T-helper 2 cell treated with Interferon-gamma antibody and Interleukin-4, amounts not matched to agents 5 μg/mL and 100 μg/mL, for 36 hours (primary cell): ENCODE measurements around the gene TRDMT1.

ENCODE experiments used
- DNase-seq: peaks from one replicate; pipeline ENCODE4 v3.0.0; 2021; ENCODE audit warnings: low spot score
- H3K27ac Mint-ChIP-seq: one replicate; pipeline ENCODE4 v1.8.0; 2021; ENCODE audit warnings: mild to moderate bottlenecking, mixed read lengths
- H3K27me3 Mint-ChIP-seq: one replicate; pipeline ENCODE4 v1.8.0; 2021; ENCODE audit warnings: low read depth, mixed read lengths
- H3K36me3 Mint-ChIP-seq: one replicate; pipeline ENCODE4 v1.8.0; 2021; ENCODE audit warnings: low read depth, mixed read lengths
- H3K4me1 Mint-ChIP-seq: one replicate; pipeline ENCODE4 v1.8.0; 2021; ENCODE audit warnings: low read depth, mixed read lengths
- H3K4me3 Mint-ChIP-seq: one replicate; pipeline ENCODE4 v1.8.0; 2022; ENCODE audit warnings: mild to moderate bottlenecking, moderate library complexity, mixed read lengths
- H3K9me3 Mint-ChIP-seq: one replicate; pipeline ENCODE4 v1.8.0; 2021; ENCODE audit warnings: mixed read lengths

Gene TRDMT1

DNA sequence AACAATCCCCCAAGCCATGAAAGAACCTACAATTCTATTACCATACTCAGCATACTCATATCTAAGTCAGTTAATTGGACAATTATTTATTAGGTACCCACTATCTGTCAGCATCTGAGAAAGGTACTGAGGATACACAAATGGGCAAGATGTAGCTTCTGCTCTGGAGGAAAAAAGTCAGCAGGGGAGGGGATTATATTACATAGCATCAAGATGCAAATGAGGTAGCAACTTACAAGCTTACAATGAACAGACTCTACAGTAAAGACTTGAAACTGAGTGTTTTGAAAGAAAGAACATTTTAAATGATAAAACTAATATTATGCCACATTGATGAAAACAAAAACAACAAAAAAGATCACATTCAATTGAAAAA, 61.1 kb downstream of the TRDMT1 start:
- Mint-ChIP-seq H3K27me3 (peaks cover 12% of the 10 kb centered on the region), H3K27ac (no peak overlapping the region), H3K9me3 (no peaks in the 10 kb centered on the region), H3K4me1 (peaks cover 31% of the 10 kb centered on the region), H3K4me3 (no peak overlapping the region), H3K36me3 (no peaks in the 10 kb centered on the region)
- no peak for DNase-seq

DNA sequence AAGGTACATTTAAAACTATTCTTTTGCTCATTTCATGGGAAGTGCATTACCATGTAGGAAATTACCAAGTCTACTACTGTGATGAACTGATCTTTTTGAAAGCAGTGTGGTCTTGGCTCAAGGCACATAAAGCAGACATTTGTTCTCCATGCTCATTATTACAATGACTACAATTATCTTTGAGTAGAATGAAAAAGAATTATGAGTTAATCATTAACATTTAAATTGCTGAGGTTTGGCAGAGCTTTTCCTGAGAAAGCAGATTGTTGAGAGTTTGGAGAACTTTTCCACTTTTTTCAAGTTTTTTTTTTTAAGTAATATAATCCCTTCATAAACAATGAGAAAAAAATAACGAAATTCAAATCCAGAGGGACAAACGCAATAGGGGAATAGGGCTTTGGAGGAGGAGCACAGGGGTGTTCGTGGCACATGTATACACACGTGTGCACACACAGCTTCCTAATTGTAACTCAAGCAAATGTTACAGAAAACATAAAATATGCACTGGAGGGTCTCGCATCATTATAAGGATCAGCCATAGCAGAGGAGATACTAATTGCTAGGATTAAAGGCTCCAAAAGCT, 62.9 kb downstream of the TRDMT1 start:
- H3K9me3 Mint-ChIP-seq, result no peaks in the 10 kb centered on the region
- no peak for DNase-seq
- H3K27me3 Mint-ChIP-seq, result peaks cover 17% of the 10 kb centered on the region
- peaks cover 15% of the 10 kb centered on the region for H3K4me1 Mint-ChIP-seq
- no peak overlapping the region for H3K4me3 Mint-ChIP-seq
- no peak overlapping the region for H3K27ac Mint-ChIP-seq
- H3K36me3 Mint-ChIP-seq, result no peaks in the 10 kb centered on the region

DNA sequence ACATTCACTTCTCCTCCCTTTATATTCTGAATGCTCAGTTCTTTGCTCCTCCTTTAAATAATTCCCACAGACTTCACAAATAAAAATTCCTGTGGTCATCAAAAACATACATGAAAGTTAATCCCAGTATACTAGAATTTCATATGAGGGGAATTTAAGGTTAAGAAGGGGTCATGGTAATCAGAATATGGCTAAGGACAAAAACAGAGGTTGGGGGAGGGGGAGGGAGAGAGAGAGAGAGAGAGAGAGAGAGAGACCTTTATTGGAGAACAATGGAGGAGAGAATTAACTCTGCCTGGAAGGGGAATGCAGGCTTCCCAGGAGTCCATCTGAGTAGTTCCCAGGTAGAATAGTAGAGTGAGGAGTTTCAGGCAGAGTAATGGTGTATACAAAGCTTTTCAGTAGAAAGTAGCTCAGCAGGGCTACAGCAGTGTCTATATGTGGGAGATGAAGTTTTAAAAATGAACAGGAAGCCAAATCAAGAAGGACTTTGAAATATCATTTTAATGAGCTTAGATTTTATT, 66.7 kb downstream of the TRDMT1 start:
- DNase-seq, result no peak
- H3K36me3 Mint-ChIP-seq, result no peaks in the 10 kb centered on the region
- H3K27ac Mint-ChIP-seq, result no peak overlapping the region
- H3K4me3 Mint-ChIP-seq, result no peak overlapping the region
- H3K27me3 Mint-ChIP-seq, result peaks cover 31% of the 10 kb centered on the region
- H3K4me1 Mint-ChIP-seq, result peaks cover 2% of the 10 kb centered on the region
- no peaks in the 10 kb centered on the region for H3K9me3 Mint-ChIP-seq

DNA sequence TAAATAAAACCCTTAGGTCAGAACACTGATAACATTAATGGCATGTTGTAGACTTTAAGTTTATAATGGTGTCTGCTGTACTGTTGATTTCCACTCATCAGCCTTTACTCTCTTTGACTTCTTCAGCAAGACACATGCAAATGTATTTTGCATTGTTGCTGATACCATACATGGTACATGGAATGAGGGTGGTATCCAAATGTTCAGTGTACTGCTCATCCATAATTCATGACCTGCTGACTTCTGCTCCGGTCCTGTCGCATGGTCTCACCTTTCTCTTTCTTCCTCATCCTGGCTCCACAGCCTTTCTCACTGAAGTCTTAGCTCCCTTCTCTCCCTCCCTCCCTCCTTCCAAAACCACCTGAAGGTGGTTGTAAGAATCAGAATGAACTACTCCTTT, 67.2 kb downstream of the TRDMT1 start:
- peaks cover 32% of the 10 kb centered on the region for H3K27me3 Mint-ChIP-seq
- no peaks in the 10 kb centered on the region for H3K9me3 Mint-ChIP-seq
- H3K4me3 Mint-ChIP-seq, result no peak overlapping the region
- no peak for DNase-seq
- H3K27ac Mint-ChIP-seq, result no peak overlapping the region
- peaks cover 2% of the 10 kb centered on the region for H3K4me1 Mint-ChIP-seq
- no peaks in the 10 kb centered on the region for H3K36me3 Mint-ChIP-seq

DNA sequence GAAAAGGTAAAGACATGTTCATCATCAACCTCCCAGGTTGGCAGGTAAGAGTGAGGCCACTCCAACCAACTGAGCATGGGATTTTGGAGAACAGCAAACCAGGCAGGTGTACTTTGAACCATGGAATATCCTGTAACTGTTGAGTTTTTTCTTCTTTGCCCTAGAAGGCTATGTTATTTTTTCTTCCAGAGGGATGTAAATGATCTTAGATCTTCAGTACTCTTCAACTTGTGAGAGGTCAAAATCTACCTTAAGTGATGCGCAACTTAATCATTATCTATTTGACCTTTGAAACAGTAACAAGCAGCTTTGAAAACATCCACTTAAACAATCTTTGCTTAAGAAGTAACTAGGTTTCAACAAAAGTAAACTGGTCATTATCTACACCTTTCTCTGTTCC, 71.7 kb downstream of the TRDMT1 start, which contains the start of gene CUBN:
Gene CUBN (minus strand): TSS at position 71 of the 400 bp plus-strand sequence. CDS start 46 bp downstream, at position 25.
- no peaks in the 10 kb centered on the region for H3K9me3 Mint-ChIP-seq

DNA sequence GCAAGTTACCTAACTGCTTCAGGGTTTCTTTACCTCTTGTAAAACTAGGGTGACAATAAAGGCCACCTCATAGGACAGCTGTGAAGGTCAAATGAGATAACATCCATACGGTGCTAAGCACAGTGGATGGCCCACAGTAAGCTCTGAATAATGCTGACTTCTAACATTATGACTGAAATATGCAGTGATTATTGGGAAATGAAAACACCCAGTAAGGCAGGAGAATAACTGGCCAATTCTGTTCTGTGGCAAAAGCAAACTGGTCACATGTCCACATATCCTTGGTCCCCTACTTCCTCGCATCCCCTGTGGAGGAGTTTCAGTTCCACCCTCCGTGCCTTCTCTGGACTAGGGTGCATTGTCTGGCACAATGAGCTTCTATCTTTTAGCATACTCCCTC, 73.2 kb downstream of the TRDMT1 start:
- H3K4me1 Mint-ChIP-seq, result peaks cover 5% of the 10 kb centered on the region
- H3K36me3 Mint-ChIP-seq, result no peaks in the 10 kb centered on the region
- no peak overlapping the region for H3K4me3 Mint-ChIP-seq
- no peaks in the 10 kb centered on the region for H3K9me3 Mint-ChIP-seq
- DNase-seq, result no peak
- H3K27ac Mint-ChIP-seq, result no peak overlapping the region
- H3K27me3 Mint-ChIP-seq, result peaks cover 25% of the 10 kb centered on the region

More for the DNA sequence above, 71.7 kb downstream of the TRDMT1 start, which contains the start of gene CUBN:
- H3K36me3 Mint-ChIP-seq, result no peaks in the 10 kb centered on the region
- H3K27ac Mint-ChIP-seq, result no peak within 1 kb of the TSS
- peaks cover 5% of the 10 kb centered on the region for H3K4me1 Mint-ChIP-seq
- DNase-seq, result no peak
- peaks cover 30% of the 10 kb centered on the region for H3K27me3 Mint-ChIP-seq
- H3K4me3 Mint-ChIP-seq, result no peak within 1 kb of the TSS

DNA sequence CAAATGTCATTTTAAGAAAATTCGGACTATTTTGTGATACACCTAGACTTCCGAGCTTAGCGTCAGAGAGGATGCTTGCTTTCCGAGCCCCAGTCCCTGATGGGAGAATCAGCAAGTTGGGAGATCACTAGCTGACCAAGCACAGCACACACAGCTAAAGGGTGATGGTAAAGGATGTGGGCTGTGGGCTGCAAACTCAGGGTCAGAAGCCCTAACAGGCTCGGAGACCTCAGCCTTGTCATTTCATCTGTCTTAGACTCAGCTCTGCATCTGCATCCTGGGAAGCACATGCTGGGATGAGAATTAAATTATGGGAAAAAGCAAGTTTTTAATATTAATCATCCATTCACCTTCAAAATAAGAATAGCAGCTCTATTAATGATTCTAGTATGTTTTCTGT, 75.1 kb downstream of the TRDMT1 start:
- no peaks in the 10 kb centered on the region for H3K36me3 Mint-ChIP-seq
- peaks cover 13% of the 10 kb centered on the region for H3K27me3 Mint-ChIP-seq
- H3K27ac Mint-ChIP-seq, result no peak overlapping the region
- no peak overlapping the region for H3K4me3 Mint-ChIP-seq
- H3K4me1 Mint-ChIP-seq, result peaks cover 5% of the 10 kb centered on the region
- H3K9me3 Mint-ChIP-seq, result no peaks in the 10 kb centered on the region
- DNase-seq, result no peak

DNA sequence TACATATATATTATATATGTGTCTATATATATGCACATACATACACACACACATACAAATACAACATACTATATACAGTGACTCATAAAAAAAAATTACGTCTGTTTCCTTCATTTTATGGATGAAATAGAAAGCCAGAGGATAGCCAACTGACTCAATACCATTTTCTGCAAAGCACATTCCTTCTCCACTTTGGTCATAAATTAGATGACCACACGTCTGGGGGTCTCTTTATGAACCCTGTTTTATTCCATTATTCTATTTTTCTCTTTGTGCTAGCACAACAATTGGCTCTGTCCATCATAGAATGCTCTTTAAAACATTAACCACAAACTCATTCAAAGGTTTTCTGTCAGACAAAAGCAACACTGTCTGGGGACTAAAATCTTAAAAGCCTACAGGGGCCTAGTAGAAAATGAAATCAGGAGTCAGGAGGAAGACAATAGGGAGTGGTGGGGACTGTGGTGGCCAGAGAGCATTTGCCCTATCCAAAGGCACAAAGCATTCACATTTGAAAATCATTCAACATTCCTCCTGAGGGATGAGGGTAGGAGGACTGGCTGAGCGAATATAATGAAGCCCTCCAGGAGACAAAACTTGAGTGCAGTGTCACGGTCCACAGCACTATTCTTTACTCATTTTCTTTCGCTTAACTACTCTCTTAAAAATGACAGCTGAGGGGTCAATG, 76.1 kb downstream of the TRDMT1 start:
- no peak for DNase-seq
- peaks cover 5% of the 10 kb centered on the region for H3K4me1 Mint-ChIP-seq
- peaks cover 14% of the 10 kb centered on the region for H3K27me3 Mint-ChIP-seq
- H3K36me3 Mint-ChIP-seq, result no peaks in the 10 kb centered on the region
- no peak overlapping the region for H3K27ac Mint-ChIP-seq
- no peaks in the 10 kb centered on the region for H3K9me3 Mint-ChIP-seq
- H3K4me3 Mint-ChIP-seq, result no peak overlapping the region

DNA sequence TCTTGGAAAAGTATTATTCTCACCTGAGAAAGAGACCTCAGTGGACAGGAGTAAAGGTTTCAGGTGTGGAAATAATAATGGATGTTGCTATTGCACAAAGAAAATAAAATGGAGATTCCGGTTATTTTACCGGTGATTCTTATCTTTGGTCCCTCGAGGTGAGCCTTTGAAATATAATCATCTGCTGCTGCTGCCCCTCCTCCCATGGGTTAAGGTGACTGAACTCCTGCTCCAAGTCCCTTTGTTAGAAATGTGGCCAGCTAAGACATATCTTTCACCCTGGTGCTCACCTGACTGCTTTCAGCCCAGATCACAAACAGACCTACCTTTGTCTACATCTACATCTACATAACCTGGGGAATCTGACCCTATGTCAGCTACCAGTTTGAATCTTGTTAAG, 77.5 kb downstream of the TRDMT1 start:
- H3K4me3 Mint-ChIP-seq, result no peak overlapping the region
- no peak overlapping the region for H3K27ac Mint-ChIP-seq
- peaks cover 10% of the 10 kb centered on the region for H3K27me3 Mint-ChIP-seq
- no peaks in the 10 kb centered on the region for H3K9me3 Mint-ChIP-seq
- no peaks in the 10 kb centered on the region for H3K36me3 Mint-ChIP-seq
- peaks cover 5% of the 10 kb centered on the region for H3K4me1 Mint-ChIP-seq
- no peak for DNase-seq

DNA sequence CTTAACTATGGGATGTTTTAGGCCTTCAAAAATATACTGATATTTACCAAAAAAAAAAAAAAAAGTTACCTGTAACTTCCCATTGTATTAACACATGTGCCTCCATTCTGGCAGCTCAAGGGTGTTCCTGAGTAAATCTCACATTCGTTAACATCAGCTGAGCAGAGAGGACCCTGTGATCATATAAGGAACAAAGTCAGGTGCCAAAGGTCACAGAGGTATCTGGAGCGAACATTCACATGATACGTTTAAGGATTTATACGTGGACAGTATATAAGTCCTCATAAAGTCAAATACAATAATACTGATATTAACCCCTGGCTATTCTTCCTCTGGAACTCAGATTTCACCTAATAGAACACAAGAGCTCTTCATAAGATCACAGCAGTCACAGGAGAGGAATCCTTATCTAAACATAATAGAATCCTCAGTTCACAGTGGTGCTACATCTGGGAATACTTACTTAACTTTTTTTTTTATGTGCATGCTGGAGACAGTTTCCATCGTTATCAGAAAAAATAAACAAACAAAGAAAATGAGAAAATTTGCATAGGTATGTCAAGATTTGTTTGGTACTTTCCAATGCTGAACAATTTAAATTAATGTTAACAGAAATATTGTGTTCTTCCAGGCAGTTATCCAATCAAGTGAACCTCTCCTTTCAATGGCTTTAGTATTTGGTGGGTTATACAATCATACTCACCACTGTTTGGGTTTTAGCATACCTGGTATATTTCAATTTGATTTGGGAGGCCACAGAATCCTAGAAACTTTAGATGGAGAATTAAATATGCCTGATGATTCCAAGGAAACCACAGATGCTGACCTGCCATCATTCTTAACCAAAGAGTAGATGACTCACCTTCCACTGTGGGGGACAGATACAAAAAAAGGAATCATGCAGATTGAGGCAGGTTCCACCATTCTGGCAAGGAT, 78.5 kb downstream of the TRDMT1 start:
- H3K27me3 Mint-ChIP-seq, result peaks cover 15% of the 10 kb centered on the region
- no peak for DNase-seq
- no peaks in the 10 kb centered on the region for H3K9me3 Mint-ChIP-seq
- no peak overlapping the region for H3K4me3 Mint-ChIP-seq
- no peak overlapping the region for H3K27ac Mint-ChIP-seq
- H3K36me3 Mint-ChIP-seq, result no peaks in the 10 kb centered on the region
- H3K4me1 Mint-ChIP-seq, result peaks cover 5% of the 10 kb centered on the region

DNA sequence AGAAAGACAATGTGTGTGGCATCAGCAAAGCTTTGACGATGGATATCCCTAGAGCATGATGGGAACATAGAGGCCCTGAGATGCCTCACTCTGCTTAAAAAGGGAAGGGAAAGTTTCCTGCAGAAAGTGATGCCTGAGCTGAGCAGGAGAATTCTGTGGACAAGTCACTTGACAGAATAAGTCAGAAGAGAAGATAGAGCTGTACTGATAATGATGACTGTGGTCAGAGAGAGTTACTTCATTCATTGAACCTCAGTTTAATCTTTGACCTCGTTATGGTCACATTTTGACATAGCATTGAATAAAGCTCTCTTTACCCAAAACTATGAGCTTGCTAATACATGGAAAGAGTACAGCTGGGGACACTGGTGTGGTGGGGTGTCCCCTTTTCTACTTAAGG, 79.4 kb downstream of the TRDMT1 start:
- DNase-seq, result no peak
- Mint-ChIP-seq H3K4me1 (peaks cover 5% of the 10 kb centered on the region), H3K36me3 (no peaks in the 10 kb centered on the region), H3K9me3 (no peaks in the 10 kb centered on the region), H3K4me3 (no peak overlapping the region), H3K27ac (no peak overlapping the region), H3K27me3 (peaks cover 14% of the 10 kb centered on the region)

DNA sequence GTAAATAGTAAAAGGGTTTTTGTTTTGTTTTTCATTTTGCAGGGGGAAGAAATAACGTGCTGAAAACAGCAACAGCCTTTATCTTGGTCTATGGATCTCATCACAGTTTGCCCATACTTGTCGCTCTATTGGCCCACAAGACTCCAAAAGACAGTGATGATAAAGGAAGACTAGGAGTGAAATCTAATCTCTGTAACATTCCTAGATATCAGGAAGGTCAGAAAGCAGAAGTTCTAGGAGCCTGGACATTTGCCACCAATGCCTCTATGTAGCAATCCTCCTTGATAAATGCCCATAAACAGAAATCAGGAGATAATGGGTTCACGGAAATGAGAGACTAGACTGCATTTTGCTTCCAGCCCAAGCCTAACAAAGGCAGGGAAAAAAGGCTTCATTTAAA, 80.8 kb downstream of the TRDMT1 start:
- DNase-seq, result no peak
- Mint-ChIP-seq H3K4me1 (peaks cover 2% of the 10 kb centered on the region), H3K27ac (no peak overlapping the region), H3K27me3 (peaks cover 9% of the 10 kb centered on the region), H3K36me3 (no peaks in the 10 kb centered on the region), H3K4me3 (no peak overlapping the region), H3K9me3 (no peaks in the 10 kb centered on the region)

DNA sequence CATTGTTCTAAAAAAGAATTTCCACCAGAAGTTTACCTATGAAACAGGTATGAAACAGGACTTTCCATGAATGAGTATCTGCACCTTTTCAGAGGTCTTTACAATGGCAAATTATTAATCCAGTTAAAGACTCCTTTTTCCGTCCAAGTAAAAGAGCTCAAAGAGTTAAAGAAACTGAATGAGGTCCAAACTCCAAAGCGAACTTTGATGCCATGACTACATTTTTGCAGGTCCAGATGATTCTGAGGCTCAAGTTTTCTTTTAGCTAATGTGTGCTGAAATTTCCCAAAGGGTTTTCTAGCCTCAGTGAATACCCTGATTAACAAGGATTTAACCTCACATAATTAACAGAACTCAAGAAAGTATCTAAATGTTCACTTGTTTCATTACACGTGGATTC, 81.6 kb downstream of the TRDMT1 start:
- no peaks in the 10 kb centered on the region for H3K36me3 Mint-ChIP-seq
- H3K4me1 Mint-ChIP-seq, result peaks cover 6% of the 10 kb centered on the region
- DNase-seq, result no peak
- no peak overlapping the region for H3K4me3 Mint-ChIP-seq
- H3K9me3 Mint-ChIP-seq, result no peaks in the 10 kb centered on the region
- no peak overlapping the region for H3K27ac Mint-ChIP-seq
- H3K27me3 Mint-ChIP-seq, result peaks cover 9% of the 10 kb centered on the region

DNA sequence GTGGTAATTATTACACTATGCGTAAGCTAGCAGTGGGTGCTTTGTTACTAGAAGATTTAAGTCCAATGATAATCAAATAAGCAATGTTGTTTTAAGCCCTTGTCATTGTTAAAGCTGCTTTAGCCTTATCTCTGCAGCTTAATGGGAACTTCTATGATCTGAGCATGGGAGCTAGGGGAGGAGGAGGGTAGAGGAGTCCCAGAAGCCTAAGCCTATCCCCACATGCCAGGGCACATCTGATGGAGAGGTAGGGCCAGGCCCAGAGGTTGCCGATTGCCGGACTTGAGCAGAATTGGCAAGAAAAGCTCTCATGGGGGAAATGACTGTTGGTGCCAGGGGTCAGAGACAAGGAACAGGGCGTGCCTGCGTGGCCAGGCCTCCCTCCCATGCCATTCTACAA, 85.3 kb downstream of the TRDMT1 start:
- Mint-ChIP-seq H3K4me1 (peaks cover 4% of the 10 kb centered on the region), H3K9me3 (no peaks in the 10 kb centered on the region), H3K27ac (no peak overlapping the region), H3K27me3 (peaks cover 9% of the 10 kb centered on the region), H3K36me3 (no peaks in the 10 kb centered on the region), H3K4me3 (no peak overlapping the region)
- no peak for DNase-seq
